HepG2 (cell line): ENCODE results near the gene FAM162B.

Source experiments
- CBFB ChIP-seq: sonication (generic); formaldehyde crosslinking; IDR thresholded peaks from 2 replicates; pipeline ENCODE4 v1.4.0; 2020; ENCODE audit warnings: missing genetic modification reagents
- MATR3 ChIP-seq: sonication (generic); formaldehyde crosslinking; IDR thresholded peaks from 2 replicates; pipeline ENCODE4 v1.4.0; 2020; ENCODE audit warnings: missing genetic modification reagents
- NFRKB ChIP-seq: fragments of 450-650 bp; IDR thresholded peaks from 2 replicates; pipeline ENCODE4 v1.6.1; 2017
- RXRA ChIP-seq: sonication (generic); formaldehyde crosslinking; IDR thresholded peaks from 2 replicates; pipeline ENCODE4 v1.5.1; 2020; ENCODE audit warnings: missing genetic modification reagents
- ZNF292 ChIP-seq: sonication (generic); formaldehyde crosslinking; IDR thresholded peaks from 2 replicates; pipeline ENCODE4 v1.8.1; 2022; ENCODE audit warnings: mild to moderate bottlenecking, low read depth, missing genetic modification reagents, borderline replicate concordance
- TF ChIP-seq, protein P1 (sequence below): sonication (generic); formaldehyde crosslinking; IDR thresholded peaks from 2 replicates; pipeline ENCODE4 v1.5.0; 2020; ENCODE audit warnings: mild to moderate bottlenecking, missing genetic modification reagents, moderate library complexity
- TF ChIP-seq, protein P2 (sequence below): sonication (generic); formaldehyde crosslinking; IDR thresholded peaks from 2 replicates; pipeline ENCODE4 v1.4.0; 2020; ENCODE audit warnings: missing genetic modification reagents

DNA sequence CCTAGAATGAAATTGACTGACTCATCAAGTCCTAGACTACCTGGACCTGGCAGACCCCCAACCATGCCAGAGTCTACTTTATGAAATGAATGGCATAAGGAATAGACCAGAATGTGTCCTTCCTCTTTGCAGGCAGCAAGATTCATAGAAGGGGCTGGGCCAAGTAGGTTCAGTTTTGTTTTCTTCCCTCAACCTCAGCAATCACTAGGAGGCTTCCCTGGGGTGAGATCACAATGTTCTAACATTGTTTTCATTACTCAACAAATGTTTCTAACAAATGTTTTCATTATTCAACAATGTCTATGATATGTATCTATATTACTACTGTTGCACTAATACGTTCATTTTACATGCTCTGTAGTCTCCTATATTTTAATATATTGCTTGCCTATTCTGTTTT lies 8.4 kb upstream of the FAM162B start:
- TF ChIP-seq RXRA (CRISPR knock-in tag) (no peak), ZNF292 (CRISPR knock-in tag) (no peak), MATR3 (CRISPR knock-in tag) (no peak), CBFB (CRISPR knock-in tag) (no peak), NFRKB (no peak)
- TF ChIP-seq, protein P1, sequence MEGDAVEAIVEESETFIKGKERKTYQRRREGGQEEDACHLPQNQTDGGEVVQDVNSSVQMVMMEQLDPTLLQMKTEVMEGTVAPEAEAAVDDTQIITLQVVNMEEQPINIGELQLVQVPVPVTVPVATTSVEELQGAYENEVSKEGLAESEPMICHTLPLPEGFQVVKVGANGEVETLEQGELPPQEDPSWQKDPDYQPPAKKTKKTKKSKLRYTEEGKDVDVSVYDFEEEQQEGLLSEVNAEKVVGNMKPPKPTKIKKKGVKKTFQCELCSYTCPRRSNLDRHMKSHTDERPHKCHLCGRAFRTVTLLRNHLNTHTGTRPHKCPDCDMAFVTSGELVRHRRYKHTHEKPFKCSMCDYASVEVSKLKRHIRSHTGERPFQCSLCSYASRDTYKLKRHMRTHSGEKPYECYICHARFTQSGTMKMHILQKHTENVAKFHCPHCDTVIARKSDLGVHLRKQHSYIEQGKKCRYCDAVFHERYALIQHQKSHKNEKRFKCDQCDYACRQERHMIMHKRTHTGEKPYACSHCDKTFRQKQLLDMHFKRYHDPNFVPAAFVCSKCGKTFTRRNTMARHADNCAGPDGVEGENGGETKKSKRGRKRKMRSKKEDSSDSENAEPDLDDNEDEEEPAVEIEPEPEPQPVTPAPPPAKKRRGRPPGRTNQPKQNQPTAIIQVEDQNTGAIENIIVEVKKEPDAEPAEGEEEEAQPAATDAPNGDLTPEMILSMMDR (CRISPR knock-in tag): no peak
- TF ChIP-seq, protein P2, sequence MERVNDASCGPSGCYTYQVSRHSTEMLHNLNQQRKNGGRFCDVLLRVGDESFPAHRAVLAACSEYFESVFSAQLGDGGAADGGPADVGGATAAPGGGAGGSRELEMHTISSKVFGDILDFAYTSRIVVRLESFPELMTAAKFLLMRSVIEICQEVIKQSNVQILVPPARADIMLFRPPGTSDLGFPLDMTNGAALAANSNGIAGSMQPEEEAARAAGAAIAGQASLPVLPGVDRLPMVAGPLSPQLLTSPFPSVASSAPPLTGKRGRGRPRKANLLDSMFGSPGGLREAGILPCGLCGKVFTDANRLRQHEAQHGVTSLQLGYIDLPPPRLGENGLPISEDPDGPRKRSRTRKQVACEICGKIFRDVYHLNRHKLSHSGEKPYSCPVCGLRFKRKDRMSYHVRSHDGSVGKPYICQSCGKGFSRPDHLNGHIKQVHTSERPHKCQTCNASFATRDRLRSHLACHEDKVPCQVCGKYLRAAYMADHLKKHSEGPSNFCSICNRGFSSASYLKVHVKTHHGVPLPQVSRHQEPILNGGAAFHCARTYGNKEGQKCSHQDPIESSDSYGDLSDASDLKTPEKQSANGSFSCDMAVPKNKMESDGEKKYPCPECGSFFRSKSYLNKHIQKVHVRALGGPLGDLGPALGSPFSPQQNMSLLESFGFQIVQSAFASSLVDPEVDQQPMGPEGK (CRISPR knock-in tag): no peak
